ENCODE measurements around the gene NXPH1.
A peak's percentile ranks its signal among the peaks of the same experiment; 100 is the strongest.

The NXPH1 gene

GRCh38 chr7:8389593-8390261 is 43.7 kb upstream of the NXPH1 start:
- ChIA-PET CTCF (no interaction called here), POLR2A (no interaction called here)
- TF ChIP-seq PKNOX1 (IDR thresholded peaks at IDR 0.05) (peak; percentile 81), LEF1 (IDR thresholded peaks at IDR 0.05; ENCODE audit: borderline replicate concordance) (no peak), NFRKB (IDR thresholded peaks at IDR 0.05) (no peak), ZNF384 (IDR thresholded peaks at IDR 0.05) (no peak), SP1 (IDR thresholded peaks at IDR 0.05) (no peak)
- DNase-seq (ENCODE audit: extremely low spot score): peak; percentile 82

GRCh38 chr7:8390262-8390626 is 43.2 kb upstream of the NXPH1 start:
- DNase-seq (ENCODE audit: extremely low spot score): no peak
- ChIA-PET CTCF (no interaction called here), POLR2A (no interaction called here)
- no peak for TF ChIP-seq PKNOX1 (IDR thresholded peaks at IDR 0.05)
- no peak for TF ChIP-seq BHLHE40 (IDR thresholded peaks at IDR 0.05; ENCODE audit: borderline replicate concordance)
- TF ChIP-seq TARDBP (IDR thresholded peaks at IDR 0.05): no peak
- TF ChIP-seq FOXK2 (IDR thresholded peaks at IDR 0.05): no peak
- TF ChIP-seq SP1 (IDR thresholded peaks at IDR 0.05): no peak
- TF ChIP-seq FOXM1 (IDR thresholded peaks at IDR 0.05; ENCODE audit: borderline replicate concordance): no peak
- no peak for TF ChIP-seq LEF1 (IDR thresholded peaks at IDR 0.05; ENCODE audit: borderline replicate concordance)

GRCh38 chr7:8391353-8392062 is 41.9 kb upstream of the NXPH1 start:
- ChIA-PET POLR2A (no interaction called here), CTCF (no interaction called here)
- DNase-seq (ENCODE audit: extremely low spot score): no peak
- TF ChIP-seq ARNT (IDR thresholded peaks at IDR 0.05) (no peak), ELF4 (IDR thresholded peaks at IDR 0.05) (no peak), HDGF (IDR thresholded peaks at IDR 0.05; ENCODE audit: borderline replicate concordance) (no peak), BHLHE40 (IDR thresholded peaks at IDR 0.05; ENCODE audit: borderline replicate concordance) (no peak), CTBP1 (IDR thresholded peaks at IDR 0.05; ENCODE audit: borderline replicate concordance) (no peak), TARDBP (IDR thresholded peaks at IDR 0.05) (no peak), FOXK2 (IDR thresholded peaks at IDR 0.05) (no peak), SP1 (IDR thresholded peaks at IDR 0.05) (no peak), ZNF384 (IDR thresholded peaks at IDR 0.05) (no peak), L3MBTL2 (conservative IDR thresholded peaks at IDR 0.05) (no peak), SUZ12 (IDR thresholded peaks at IDR 0.05) (no peak), FOXA1 (IDR thresholded peaks at IDR 0.05) (no peak), PKNOX1 (IDR thresholded peaks at IDR 0.05) (no peak), NFRKB (IDR thresholded peaks at IDR 0.05) (no peak)

GRCh38 chr7:8396294-8396693 is 37.1 kb upstream of the NXPH1 start:
- no peak for TF ChIP-seq SUZ12 (IDR thresholded peaks at IDR 0.05)
- no peak for TF ChIP-seq L3MBTL2 (conservative IDR thresholded peaks at IDR 0.05)
- TF ChIP-seq ELF4 (IDR thresholded peaks at IDR 0.05): no peak
- no peak for TF ChIP-seq FOXK2 (IDR thresholded peaks at IDR 0.05)
- TF ChIP-seq PKNOX1 (IDR thresholded peaks at IDR 0.05): no peak
- no peak for TF ChIP-seq NFRKB (IDR thresholded peaks at IDR 0.05)
- no peak for TF ChIP-seq FOXA1 (IDR thresholded peaks at IDR 0.05)

GRCh38 chr7:8408871-8409270 is 24.5 kb upstream of the NXPH1 start:
- no peak for DNase-seq (ENCODE audit: extremely low spot score)
- CTCF ChIA-PET: no interaction called here
- POLR2A ChIA-PET: no interaction called here
- TF ChIP-seq ELF4 (IDR thresholded peaks at IDR 0.05) (no peak), L3MBTL2 (conservative IDR thresholded peaks at IDR 0.05) (no peak), SUZ12 (IDR thresholded peaks at IDR 0.05) (no peak), NFRKB (IDR thresholded peaks at IDR 0.05) (no peak), FOXM1 (IDR thresholded peaks at IDR 0.05; ENCODE audit: borderline replicate concordance) (no peak), TARDBP (IDR thresholded peaks at IDR 0.05) (no peak), HDGF (IDR thresholded peaks at IDR 0.05; ENCODE audit: borderline replicate concordance) (no peak), PKNOX1 (IDR thresholded peaks at IDR 0.05) (no peak), BHLHE40 (IDR thresholded peaks at IDR 0.05; ENCODE audit: borderline replicate concordance) (no peak), FOXK2 (IDR thresholded peaks at IDR 0.05) (no peak), ARNT (IDR thresholded peaks at IDR 0.05) (no peak), CTBP1 (IDR thresholded peaks at IDR 0.05; ENCODE audit: borderline replicate concordance) (no peak), FOXA1 (IDR thresholded peaks at IDR 0.05) (no peak), LEF1 (IDR thresholded peaks at IDR 0.05; ENCODE audit: borderline replicate concordance) (no peak), SP1 (IDR thresholded peaks at IDR 0.05) (no peak)

More at GRCh38 chr7:8396294-8396693, 37.1 kb upstream of the NXPH1 start:
- ChIA-PET CTCF (no interaction called here), POLR2A (no interaction called here)
- DNase-seq (ENCODE audit: extremely low spot score): no peak
